ENCODE data around the gene SLC7A1. TPM values are rescaled to one million over a fixed set of nuclear protein-coding genes. Genes with fewer than 3 reads are reported as not detected.

Gene SLC7A1
- total RNA-seq, 6 donors from 2014 or later, result 2.1 to 38.0 (median 21.5) TPM

GRCh38 chr13:29587645-29588044 lies 7.8 kb downstream of the SLC7A1 start:
- no peaks in the 10 kb centered on the region for H3K36me3 ChIP-seq
- no peak overlapping the region for H3K4me3 ChIP-seq
- DNase-seq (no peak), ATAC-seq (ENCODE audit: low FRiP score in 2 of 2) (peak in 1 of 2 donors; percentile 43)
- TF ChIP-seq, protein P1, sequence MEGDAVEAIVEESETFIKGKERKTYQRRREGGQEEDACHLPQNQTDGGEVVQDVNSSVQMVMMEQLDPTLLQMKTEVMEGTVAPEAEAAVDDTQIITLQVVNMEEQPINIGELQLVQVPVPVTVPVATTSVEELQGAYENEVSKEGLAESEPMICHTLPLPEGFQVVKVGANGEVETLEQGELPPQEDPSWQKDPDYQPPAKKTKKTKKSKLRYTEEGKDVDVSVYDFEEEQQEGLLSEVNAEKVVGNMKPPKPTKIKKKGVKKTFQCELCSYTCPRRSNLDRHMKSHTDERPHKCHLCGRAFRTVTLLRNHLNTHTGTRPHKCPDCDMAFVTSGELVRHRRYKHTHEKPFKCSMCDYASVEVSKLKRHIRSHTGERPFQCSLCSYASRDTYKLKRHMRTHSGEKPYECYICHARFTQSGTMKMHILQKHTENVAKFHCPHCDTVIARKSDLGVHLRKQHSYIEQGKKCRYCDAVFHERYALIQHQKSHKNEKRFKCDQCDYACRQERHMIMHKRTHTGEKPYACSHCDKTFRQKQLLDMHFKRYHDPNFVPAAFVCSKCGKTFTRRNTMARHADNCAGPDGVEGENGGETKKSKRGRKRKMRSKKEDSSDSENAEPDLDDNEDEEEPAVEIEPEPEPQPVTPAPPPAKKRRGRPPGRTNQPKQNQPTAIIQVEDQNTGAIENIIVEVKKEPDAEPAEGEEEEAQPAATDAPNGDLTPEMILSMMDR (IDR thresholded peaks at IDR 0.05), result no peak
- no peak overlapping the region for H3K27ac ChIP-seq
- WGBS, 2 donors, result 73 to 78% methylated on average over 6 to 7 of the region's 7 CpGs
- no peaks in the 10 kb centered on the region for H3K27me3 ChIP-seq
- no peaks in the 10 kb centered on the region for H3K9me3 ChIP-seq
- no peaks in the 10 kb centered on the region for H3K4me1 ChIP-seq

- H3K27ac ChIP-seq, result no peak overlapping the region
- no peaks in the 10 kb centered on the region for H3K27me3 ChIP-seq
- H3K4me3 ChIP-seq, result no peak overlapping the region
- no peaks in the 10 kb centered on the region for H3K4me1 ChIP-seq
- TF ChIP-seq POLR2AphosphoS5 (IDR thresholded peaks at IDR 0.05) (no peak), POLR2A (IDR thresholded peaks at IDR 0.05) (no peak), EP300 (IDR thresholded peaks at IDR 0.05) (no peak)
- TF ChIP-seq, protein P1 (IDR thresholded peaks at IDR 0.05), result no peak
- WGBS, 2 donors, result 87% methylated on average over 7 of the region's 7 CpGs
- DNase-seq, result no peak
- H3K9me3 ChIP-seq, result no peaks in the 10 kb centered on the region
- H3K36me3 ChIP-seq, result no peaks in the 10 kb centered on the region
- ATAC-seq (ENCODE audit: low FRiP score in 2 of 2), result no peak
Observed at GRCh38 chr13:29583073-29583785, 12.3 kb downstream of the SLC7A1 start.

DNA sequence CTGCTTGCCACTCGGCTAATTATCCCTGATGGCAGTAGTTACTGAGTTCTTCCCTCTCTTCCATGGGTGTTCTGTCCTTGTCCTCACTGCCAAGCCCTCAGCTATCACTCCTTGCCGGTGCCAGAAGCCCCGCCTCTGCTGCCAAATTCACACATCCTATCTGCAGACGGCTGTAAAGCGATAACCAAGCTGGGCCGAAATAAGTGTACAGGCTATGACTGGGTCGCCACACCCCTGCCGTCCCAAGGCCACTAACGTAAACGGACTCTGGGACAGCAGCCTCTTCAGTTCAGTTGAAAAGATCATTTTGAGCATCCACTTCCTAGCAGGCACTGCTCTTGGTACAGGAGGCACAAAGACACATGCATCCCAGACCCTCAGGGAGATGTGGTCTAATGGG lies 13.3 kb downstream of the SLC7A1 start:
- no peak for DNase-seq
- H3K9me3 ChIP-seq, result no peaks in the 10 kb centered on the region
- H3K36me3 ChIP-seq, result no peaks in the 10 kb centered on the region
- no peak overlapping the region for H3K4me3 ChIP-seq
- WGBS, 2 donors, result 87 to 91% methylated on average over 10 of the region's 10 CpGs
- H3K27ac ChIP-seq, result no peak overlapping the region
- TF ChIP-seq POLR2A (IDR thresholded peaks at IDR 0.05) (no peak), EP300 (IDR thresholded peaks at IDR 0.05) (no peak), POLR2AphosphoS5 (IDR thresholded peaks at IDR 0.05) (no peak)
- TF ChIP-seq, protein P1 (IDR thresholded peaks at IDR 0.05), result no peak
- no peaks in the 10 kb centered on the region for H3K4me1 ChIP-seq
- no peaks in the 10 kb centered on the region for H3K27me3 ChIP-seq
- ATAC-seq (ENCODE audit: low FRiP score in 2 of 2), result no peak

GRCh38 chr13:29581666-29582065 lies 13.8 kb downstream of the SLC7A1 start:
- H3K4me3 ChIP-seq, result no peak overlapping the region
- 80 to 82% methylated on average over 7 of the region's 7 CpGs for WGBS, 2 donors
- no peaks in the 10 kb centered on the region for H3K4me1 ChIP-seq
- ATAC-seq (ENCODE audit: low FRiP score in 2 of 2) (no peak), DNase-seq (no peak)
- H3K36me3 ChIP-seq, result no peaks in the 10 kb centered on the region
- no peaks in the 10 kb centered on the region for H3K9me3 ChIP-seq
- no peaks in the 10 kb centered on the region for H3K27me3 ChIP-seq
- no peak for TF ChIP-seq POLR2AphosphoS5 (IDR thresholded peaks at IDR 0.05)
- no peak for TF ChIP-seq POLR2A (IDR thresholded peaks at IDR 0.05)
- TF ChIP-seq EP300 (IDR thresholded peaks at IDR 0.05), result no peak
- TF ChIP-seq, protein P1 (IDR thresholded peaks at IDR 0.05), result no peak
- H3K27ac ChIP-seq, result no peak overlapping the region

- Histone ChIP-seq H3K27ac (no peak overlapping the region), H3K4me1 (no peaks in the 10 kb centered on the region), H3K27me3 (no peaks in the 10 kb centered on the region), H3K9me3 (no peaks in the 10 kb centered on the region), H3K4me3 (no peak overlapping the region), H3K36me3 (no peaks in the 10 kb centered on the region)
- ATAC-seq (ENCODE audit: low FRiP score in 2 of 2), result no peak
- DNase-seq, result no peak
- WGBS, 2 donors, result 89 to 95% methylated on average over 8 of the region's 8 CpGs
- no peak for TF ChIP-seq POLR2AphosphoS5 (IDR thresholded peaks at IDR 0.05)
- no peak for TF ChIP-seq EP300 (IDR thresholded peaks at IDR 0.05)
- TF ChIP-seq, protein P1 (IDR thresholded peaks at IDR 0.05), result no peak
- TF ChIP-seq POLR2A (IDR thresholded peaks at IDR 0.05), result no peak
Observed at GRCh38 chr13:29579094-29579493, 16.4 kb downstream of the SLC7A1 start.

Data from upper lobe of left lung (tissue), 6 donors.